Skeletal muscle tissue (tissue), 4 donors: Measurements from ENCODE around the gene CCL23. TPM values are rescaled to one million over a fixed set of nuclear protein-coding genes. Genes with fewer than 3 reads are reported as not detected.
"Not testable (repeated sequence)": the region's sequence is repeated elsewhere in the genome, so short reads cannot be mapped to it uniquely, and the experiment has no call there.

Source experiments
- H3K27ac ChIP-seq: one replicate; pipeline ENCODE4 v1.7.0; 2013; ENCODE audit warnings: mild to moderate bottlenecking, low read depth, low read length, inconsistent platforms
- H3K27me3 ChIP-seq, 3 donors: one replicate each; pipeline ENCODE4 v1.7.0; 2013; ENCODE audit warnings: low read length in 3 of 3; ENCODE audit not compliant: control insufficient read depth in 3 of 3, insufficient read depth in 3 of 3
- H3K36me3 ChIP-seq, 3 donors: one replicate each; pipeline ENCODE4 v1.7.0; 2013; ENCODE audit warnings: low read length in 3 of 3; ENCODE audit not compliant: control insufficient read depth in 3 of 3, insufficient read depth in 3 of 3
- H3K4me1 ChIP-seq, 3 donors: one replicate each; pipeline ENCODE4 v1.7.0; 2013; ENCODE audit warnings: low read length in 3 of 3, mild to moderate bottlenecking in 3 of 3; ENCODE audit not compliant: control insufficient read depth in 3 of 3, insufficient read depth in 3 of 3
- H3K4me3 ChIP-seq, 3 donors: one replicate each; pipeline ENCODE4 v1.7.0; 2013; ENCODE audit warnings: low read length in 3 of 3
- H3K9ac ChIP-seq, 3 donors: one replicate each; pipeline ENCODE4 v1.7.0; 2013; ENCODE audit warnings: low read length in 3 of 3, mild to moderate bottlenecking in 3 of 3, moderate library complexity in 2 of 3, low read depth in 1 of 3
- H3K9me3 ChIP-seq, 3 donors: one replicate each; pipeline ENCODE4 v1.7.0; 2013; ENCODE audit warnings: low read length in 3 of 3; ENCODE audit not compliant: control insufficient read depth in 3 of 3
- total RNA-seq: library from RNA; depleted of rRNA; stranded (reverse); fragments of >200 nt; gene quantifications from one replicate; pipeline ENCODE4 v1.2.3, GENCODE V29; 2014
- donor health status: Osteomylitis.

CCL23 gene
- total RNA-seq, 1 donor from 2014 or later: not detected

DNA sequence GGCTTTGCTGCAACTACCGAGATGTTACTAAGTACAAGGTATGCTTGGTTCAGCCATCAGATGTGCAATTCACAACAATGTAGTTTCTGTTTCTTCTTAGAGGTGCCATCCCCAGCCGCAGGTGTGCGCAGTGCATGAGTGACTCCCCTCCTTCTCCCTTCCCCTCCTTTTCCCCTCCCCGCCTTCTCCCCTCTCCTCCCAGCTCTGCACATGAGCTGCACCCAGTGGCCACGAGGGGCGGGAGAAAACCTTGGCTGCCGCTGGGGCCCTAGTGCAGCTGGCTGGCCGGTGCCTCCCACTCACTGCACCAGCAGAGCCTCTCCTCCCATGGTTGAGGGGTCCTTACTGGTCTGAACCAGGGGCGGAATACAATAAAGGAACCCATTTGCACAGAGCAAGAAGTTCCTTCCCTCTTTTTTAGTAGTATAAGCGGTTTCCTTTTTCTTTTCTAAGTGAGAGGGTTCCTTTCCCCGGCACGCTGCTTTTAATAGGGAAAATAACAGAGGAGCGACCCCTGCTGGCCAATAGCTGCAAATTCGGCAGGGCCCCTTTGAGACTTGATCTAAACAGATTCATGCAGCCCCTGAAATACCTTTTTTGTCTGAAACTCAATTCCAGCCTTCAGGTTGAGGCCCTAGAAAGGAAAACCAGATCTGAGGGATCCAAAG lies 8.6 kb downstream of the CCL23 start:
- peaks cover 0 to 3% (median 2%) of the 10 kb centered on the region in 3 donors for H3K9me3 ChIP-seq

DNA sequence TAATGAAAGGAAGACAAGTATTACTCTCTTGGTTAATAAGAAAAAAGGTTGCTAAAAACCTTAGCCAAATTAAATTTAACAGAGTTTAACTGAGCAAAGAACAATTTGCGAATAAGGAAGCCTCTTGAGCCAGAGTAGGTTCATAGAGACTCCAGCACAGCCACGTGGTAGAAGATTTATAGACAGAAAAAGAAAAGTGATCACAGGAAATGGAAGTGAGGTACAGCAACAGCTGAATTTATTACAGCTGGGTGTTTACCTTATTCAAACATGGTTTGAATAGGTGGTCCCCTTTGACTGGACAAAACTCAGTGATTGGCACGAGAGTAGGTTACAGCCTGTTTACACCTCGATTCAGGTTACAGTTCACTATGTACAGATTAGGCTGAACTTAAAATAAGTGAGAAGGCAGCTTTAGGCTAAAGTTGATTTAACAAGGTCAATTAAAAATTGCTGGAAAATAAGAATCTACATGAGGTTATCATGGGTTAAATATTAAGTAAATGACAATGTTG lies 13.1 kb downstream of the CCL23 start:
- H3K4me3 ChIP-seq: no peak overlapping the region
- no peaks in the 10 kb centered on the region for H3K27me3 ChIP-seq

More for the DNA sequence above, 8.6 kb downstream of the CCL23 start:
- peaks cover 0 to 7% (median 5%) of the 10 kb centered on the region in 3 donors for H3K27me3 ChIP-seq
- no peak overlapping the region for H3K27ac ChIP-seq
- H3K36me3 ChIP-seq: no peaks in the 10 kb centered on the region
- no peak overlapping the region for H3K4me3 ChIP-seq
- H3K9ac ChIP-seq: no peak overlapping the region
- H3K4me1 ChIP-seq: no peaks in the 10 kb centered on the region

DNA sequence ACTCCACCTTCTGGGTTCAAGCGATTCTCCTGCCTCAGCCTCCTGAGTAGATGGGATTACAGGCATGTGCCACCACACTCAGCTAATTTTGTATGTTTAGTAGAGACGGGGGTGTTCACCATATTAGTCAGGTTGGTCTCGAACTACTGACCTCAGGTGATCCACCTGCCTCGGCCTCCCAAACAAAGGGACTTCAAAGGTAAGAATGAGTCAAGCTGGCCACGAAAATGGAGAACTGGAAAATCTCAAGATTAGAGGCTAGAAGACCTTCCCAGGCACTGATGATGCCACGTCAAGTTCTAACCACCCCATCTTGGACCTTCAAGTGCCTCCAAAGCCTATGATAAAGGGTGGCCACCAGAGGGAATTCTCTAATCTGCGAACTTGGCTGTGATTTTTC lies 15.1 kb downstream of the CCL23 start:
- no peaks in the 10 kb centered on the region for H3K4me1 ChIP-seq
- no peaks in the 10 kb centered on the region for H3K9me3 ChIP-seq
- no peak overlapping the region for H3K9ac ChIP-seq
- no peak overlapping the region for H3K27ac ChIP-seq
- no peak overlapping the region for H3K4me3 ChIP-seq
- H3K27me3 ChIP-seq: peaks cover 0 to 8% (median 0%) of the 10 kb centered on the region in 3 donors
- H3K36me3 ChIP-seq: no peaks in the 10 kb centered on the region

More for the DNA sequence above, 13.1 kb downstream of the CCL23 start:
- Histone ChIP-seq H3K27ac (no peak overlapping the region), H3K9ac (no peak overlapping the region), H3K9me3 (peaks cover 0 to 2% (median 0%) of the 10 kb centered on the region in 3 donors), H3K4me1 (no peaks in the 10 kb centered on the region), H3K36me3 (no peaks in the 10 kb centered on the region)

DNA sequence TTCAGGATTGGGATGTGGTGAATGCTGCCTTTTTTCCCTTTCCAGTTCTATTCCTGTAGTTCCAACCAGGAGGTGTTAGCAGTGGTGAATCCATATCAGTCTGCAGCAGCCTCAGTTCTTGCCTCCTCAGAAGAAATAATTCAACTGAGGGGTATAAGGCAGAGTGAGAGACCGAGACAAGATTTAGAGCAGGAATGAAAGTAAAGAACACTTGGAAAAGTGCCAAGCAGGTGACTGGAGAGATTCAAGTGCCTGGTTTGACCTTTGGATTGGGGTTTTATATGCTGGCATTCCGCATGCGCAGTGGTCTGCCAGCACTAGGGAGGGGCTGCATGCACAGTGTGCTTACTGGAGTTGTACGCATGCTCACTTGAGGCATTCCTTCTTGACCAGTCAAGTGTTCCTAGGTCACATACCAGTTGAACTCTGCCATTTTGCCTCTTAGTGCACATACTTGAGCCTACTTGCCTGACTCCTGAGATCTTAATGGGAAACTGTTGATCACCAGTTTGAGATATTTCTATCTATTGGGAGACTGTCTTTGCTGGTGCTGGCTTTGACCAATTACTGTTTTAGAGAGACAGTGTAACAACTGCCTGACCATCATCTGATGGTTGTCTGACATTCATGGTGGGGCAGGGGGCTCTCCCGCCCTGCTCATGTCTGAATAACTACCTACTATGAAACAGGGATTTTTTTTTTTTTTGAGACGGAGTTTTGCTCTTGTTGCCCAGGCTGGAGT lies 15.7 kb downstream of the CCL23 start:
- Histone ChIP-seq H3K36me3 (no peaks in the 10 kb centered on the region), H3K9ac (no peak overlapping the region), H3K4me3 (no peak overlapping the region), H3K27me3 (peaks cover 0 to 8% (median 0%) of the 10 kb centered on the region in 3 donors), H3K9me3 (no peaks in the 10 kb centered on the region), H3K27ac (no peak overlapping the region), H3K4me1 (no peaks in the 10 kb centered on the region)

DNA sequence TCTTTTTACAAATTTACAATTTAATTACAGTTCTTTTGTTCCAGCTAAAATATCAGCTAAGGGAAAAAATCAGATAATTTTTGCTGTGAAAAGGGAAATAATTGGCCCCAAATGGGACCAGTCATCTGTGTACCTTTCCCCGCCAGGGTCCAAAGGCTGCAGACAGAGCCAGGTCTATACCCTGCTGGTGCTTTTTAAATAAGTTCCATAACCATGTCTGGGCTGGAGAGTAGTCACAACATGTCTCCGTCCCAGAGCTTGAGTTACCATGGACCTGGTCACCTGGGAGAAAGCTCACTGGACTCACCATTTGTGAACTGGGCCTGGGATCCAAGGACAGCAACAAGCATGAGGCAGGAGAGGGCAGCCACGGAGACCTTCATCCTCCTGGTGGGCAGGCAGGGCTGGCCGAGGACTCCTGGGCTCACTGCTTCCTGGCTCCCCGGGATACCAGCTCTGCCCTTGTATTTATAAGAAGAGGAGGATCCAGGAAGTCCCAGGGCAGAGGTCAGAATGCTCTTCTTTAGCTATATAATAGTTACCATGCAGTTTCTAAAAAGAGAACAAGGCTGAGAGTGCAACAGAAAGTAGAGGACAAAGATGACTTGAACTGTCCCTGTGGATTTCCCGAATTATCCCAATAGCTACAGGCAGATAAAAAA lies 16.5 kb downstream of the CCL23 start, which contains the start of gene CCL15:
Gene CCL15 (minus strand): TSS at position 444 of the 662 bp plus-strand sequence. CDS start 61 bp downstream, at position 383.
- H3K4me1 ChIP-seq: no peaks in the 10 kb centered on the region
- H3K27me3 ChIP-seq: peaks cover 0 to 8% (median 0%) of the 10 kb centered on the region in 3 donors
- no peak within 1 kb of the TSS for H3K4me3 ChIP-seq
- no peaks in the 10 kb centered on the region for H3K9me3 ChIP-seq
- H3K27ac ChIP-seq: no peak within 1 kb of the TSS
- H3K9ac ChIP-seq: no peak within 1 kb of the TSS
- no peaks in the 10 kb centered on the region for H3K36me3 ChIP-seq

DNA sequence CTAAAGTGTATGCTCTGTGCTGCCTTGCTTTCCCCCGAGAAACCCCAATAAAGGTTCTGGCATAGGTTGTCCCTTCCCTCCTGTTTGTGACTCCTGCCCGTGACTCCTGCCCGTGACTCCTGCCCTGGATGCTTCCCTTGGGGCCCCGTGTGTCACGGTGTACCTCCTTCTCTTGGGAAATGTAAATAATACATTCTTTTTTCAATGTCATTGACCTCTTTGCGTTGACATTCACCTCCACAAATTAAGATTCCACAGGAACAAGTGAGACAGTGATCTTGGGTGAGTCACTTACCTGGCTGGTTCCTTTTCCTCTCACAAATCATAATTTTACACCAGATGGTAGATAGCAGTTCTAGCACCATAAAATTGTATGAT lies 17.1 kb downstream of the CCL23 start:
- Histone ChIP-seq H3K27ac (no peak overlapping the region), H3K4me1 (no peaks in the 10 kb centered on the region), H3K4me3 (no peak overlapping the region), H3K9ac (no peak overlapping the region), H3K36me3 (no peaks in the 10 kb centered on the region), H3K27me3 (peaks cover 0 to 8% (median 0%) of the 10 kb centered on the region in 3 donors), H3K9me3 (no peaks in the 10 kb centered on the region)

DNA sequence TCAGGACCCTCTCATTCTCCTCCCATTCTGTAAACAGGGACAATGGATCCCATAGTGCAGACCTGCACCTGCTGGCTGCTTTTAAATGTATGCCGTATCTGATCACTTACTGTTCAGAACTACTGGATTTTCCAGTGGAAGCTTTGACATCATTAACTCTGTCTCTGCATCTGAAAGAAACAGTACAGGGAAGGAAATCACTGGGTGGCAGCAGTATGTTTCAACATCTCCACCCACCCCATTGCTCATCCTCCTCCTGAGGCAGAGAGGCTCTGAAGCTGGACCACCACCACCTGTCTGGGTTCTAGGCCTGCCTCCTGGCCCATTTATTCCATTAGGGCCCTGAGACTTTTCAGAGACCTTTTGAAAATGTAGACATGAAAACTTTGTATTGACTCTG lies 19.0 kb downstream of the CCL23 start:
- Histone ChIP-seq H3K9ac (no peak overlapping the region), H3K27me3 (peaks cover 0 to 8% (median 0%) of the 10 kb centered on the region in 3 donors), H3K36me3 (no peaks in the 10 kb centered on the region), H3K27ac (no peak overlapping the region), H3K9me3 (no peaks in the 10 kb centered on the region), H3K4me1 (no peaks in the 10 kb centered on the region), H3K4me3 (no peak overlapping the region)

DNA sequence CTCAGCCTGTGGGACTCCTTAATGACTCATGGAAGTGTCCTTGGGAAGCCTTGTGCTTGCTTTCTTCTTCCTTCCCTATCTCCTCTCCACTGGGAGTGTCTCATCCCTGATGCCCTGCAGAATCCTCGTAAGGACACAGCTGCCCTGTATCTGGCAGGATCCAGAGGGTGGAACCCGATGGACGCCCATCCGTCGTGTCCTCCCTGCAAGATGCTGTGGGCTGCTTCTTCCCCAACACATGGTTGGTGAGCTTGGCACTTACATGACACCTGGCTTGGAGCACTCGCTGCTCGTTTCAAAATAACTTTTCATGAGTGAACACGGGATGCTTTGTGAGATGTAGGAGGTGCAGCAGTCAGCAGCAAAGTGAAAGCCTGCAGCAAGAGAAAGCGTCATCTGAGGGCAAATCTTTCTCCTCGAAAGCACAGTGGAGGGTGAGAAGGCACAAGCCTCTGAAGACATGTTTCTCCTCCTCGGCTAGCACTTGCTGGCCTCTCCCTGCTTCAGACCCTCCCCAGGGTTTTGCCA lies 19.7 kb downstream of the CCL23 start:
- Histone ChIP-seq H3K27ac (no peak overlapping the region), H3K27me3 (peaks cover 0 to 8% (median 0%) of the 10 kb centered on the region in 3 donors), H3K4me3 (no peak overlapping the region), H3K4me1 (no peaks in the 10 kb centered on the region), H3K9me3 (no peaks in the 10 kb centered on the region), H3K36me3 (no peaks in the 10 kb centered on the region), H3K9ac (no peak overlapping the region)

DNA sequence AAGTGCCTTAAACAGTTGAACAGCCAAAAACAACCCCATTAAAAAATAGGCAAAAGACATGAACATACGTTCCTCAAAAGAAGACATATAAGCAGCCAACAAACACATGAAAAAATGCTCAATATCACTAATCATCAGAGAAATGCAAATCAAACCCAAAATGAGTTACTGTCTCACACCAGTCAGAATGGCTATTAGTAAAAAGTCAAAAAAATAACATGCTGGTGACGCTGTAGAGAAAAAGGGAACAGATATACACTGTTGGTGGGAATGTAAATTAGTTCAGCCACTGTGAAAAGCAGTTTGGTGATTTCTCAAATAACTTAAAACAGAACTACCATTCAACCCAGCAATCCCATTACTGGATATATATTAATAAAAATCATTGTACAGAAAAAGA lies 22.4 kb downstream of the CCL23 start:
- H3K36me3 ChIP-seq, H3K27me3 ChIP-seq, H3K4me1 ChIP-seq, H3K9ac ChIP-seq, H3K27ac ChIP-seq, H3K9me3 ChIP-seq, H3K4me3 ChIP-seq: not testable (repeated sequence)
